ENCODE results near the gene POU4F1. TPM values are rescaled to one million over a fixed set of nuclear protein-coding genes. Genes with fewer than 3 reads are reported as not detected.

POU4F1 gene
- total RNA-seq, 1 experiment from 2014 or later: 0.26 TPM

- Histone ChIP-seq H2BK20ac (ENCODE audit: low read depth, low read length, poor library complexity, severe bottlenecking) (no peak overlapping the region), H2BK12ac (ENCODE audit: insufficient read length, low read depth, low read length) (no peak overlapping the region), H3K23me2 (ENCODE audit: insufficient read length, low read depth, low read length, poor library complexity, severe bottlenecking) (no peaks in the 10 kb centered on the region), H2BK120ac (ENCODE audit: low read depth, low read length, poor library complexity, severe bottlenecking) (no peak overlapping the region), H4K5ac (ENCODE audit: insufficient read length, low read depth, low read length) (no peak overlapping the region), H2BK15ac (ENCODE audit: low read depth, low read length) (no peak overlapping the region), H3K18ac (ENCODE audit: insufficient read length, low read depth, low read length) (no peak overlapping the region), H3K79me1 (ENCODE audit: insufficient read depth, low read depth, low read length, poor library complexity, severe bottlenecking) (no peaks in the 10 kb centered on the region), H3K4me2 (ENCODE audit: insufficient read depth, insufficient read length, low read length) (no peak overlapping the region), H2BK5ac (ENCODE audit: insufficient read length, low read length) (no peak overlapping the region), H4K8ac (replicated peaks; ENCODE audit: insufficient read length, low read depth, low read length) (no peak overlapping the region), H2AFZ (ENCODE audit: low read length) (no peak overlapping the region), H3K56ac (ENCODE audit: insufficient read length, low read depth, low read length) (no peak overlapping the region), H4K20me1 (ENCODE audit: control insufficient read depth, insufficient read depth, insufficient read length) (no peaks in the 10 kb centered on the region), H3K14ac (ENCODE audit: insufficient read depth, low read length) (no peak overlapping the region), H3K4ac (ENCODE audit: low read depth, low read length) (no peak overlapping the region), H2AK5ac (ENCODE audit: insufficient read length, low read length) (no peak overlapping the region), H4K91ac (ENCODE audit: insufficient read length, low read depth, low read length) (no peak overlapping the region), H3K79me2 (ENCODE audit: insufficient read depth, low read length) (no peaks in the 10 kb centered on the region), H3K27me3 (ENCODE audit: insufficient read depth, low read length) (no peaks in the 10 kb centered on the region), H3T11ph (ENCODE audit: low read length) (no peak overlapping the region), H3K9me3 (ENCODE audit: control insufficient read depth, low read depth, low read length) (no peaks in the 10 kb centered on the region), H3K9ac (ENCODE audit: extremely low read depth, insufficient read length, low read length) (no peak overlapping the region), H3K27ac (ENCODE audit: insufficient read length, low read depth, low read length) (no peak overlapping the region), H3K23ac (ENCODE audit: insufficient read length, low read depth, low read length) (no peak overlapping the region), H3K4me1 (ENCODE audit: insufficient read depth, low read length) (no peaks in the 10 kb centered on the region)
- H3K9me3 Mint-ChIP-seq: no peaks in the 10 kb centered on the region
- H3K27ac Mint-ChIP-seq: no peak overlapping the region
- peaks cover 6 to 23% (median 22%) of the 10 kb centered on the region in 3 experiments; a peak in 6 of 7 replicates for H3K36me3 Mint-ChIP-seq (ENCODE audit: insufficient read depth in 1 of 3, low read depth in 3 of 3)
- H3K4me3 Mint-ChIP-seq: no peak overlapping the region
- TF ChIP-seq CTCF (conservative IDR thresholded peaks at IDR 0.05): no peak
- H3K4me1 Mint-ChIP-seq: no peaks in the 10 kb centered on the region
- no peak for DNase-seq
- WGBS (ENCODE audit: extremely low coverage, insufficient read length, low lambda C conversion rate): no CpG with 5 or more reads among the region's 2 CpGs
- no peaks in the 10 kb centered on the region for H3K27me3 Mint-ChIP-seq (ENCODE audit: low read depth)
These were observed 17.7 kb upstream of the POU4F1 start for GRCh38 chr13:78620936-78621470.

Measured in H9 (cell line).